HL-60/S4 treated with retinoic acid at 250 ng/mL for 4 days and 3 days (cell line): ENCODE measurements around the gene ADORA2A.

ENCODE experiments used
- in situ Hi-C: fragments of 300-500 bp; cut with MboI; formaldehyde crosslinking; loops from 2 replicates; pipeline ENCODE4 v1.7.0; 2022; ENCODE audit warnings: low sequenced_read_pairs

ADORA2A gene

DNA sequence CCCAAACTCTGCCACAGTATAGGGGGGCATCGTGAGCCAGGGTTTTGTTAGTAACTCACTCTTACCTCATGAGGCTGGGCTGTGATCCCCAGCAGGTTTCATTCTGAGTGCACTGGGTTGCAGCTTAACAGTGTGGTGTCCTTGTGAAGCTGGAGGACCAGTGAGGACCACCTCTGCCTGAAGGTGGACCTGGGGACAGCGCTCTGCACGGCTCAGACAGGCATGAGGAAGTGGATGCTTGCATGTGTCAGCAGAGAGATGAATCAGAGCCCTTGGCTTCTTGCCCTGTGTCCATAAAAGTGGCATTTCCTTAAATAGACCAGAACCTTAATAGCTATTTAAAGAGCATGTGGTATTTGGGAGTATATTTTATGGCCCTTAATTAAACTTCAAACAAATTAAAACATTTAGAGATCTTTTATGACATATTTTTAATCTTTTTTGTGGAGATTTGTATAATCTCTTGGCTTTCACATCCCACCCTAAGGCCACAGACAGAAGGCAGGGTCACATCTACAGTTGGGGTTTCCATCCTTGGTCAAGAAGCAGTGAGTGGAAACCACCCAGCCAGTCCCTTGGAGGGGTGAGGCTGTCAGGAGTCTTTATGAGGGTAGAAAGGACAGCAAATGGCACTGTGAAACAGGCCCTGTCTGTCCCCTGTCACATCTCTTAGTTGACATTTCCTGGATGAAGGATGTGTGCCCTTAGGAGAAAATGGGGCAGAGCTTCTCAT lies 24.8 kb upstream of the ADORA2A start:
- in situ Hi-C loops: no loop called here

DNA sequence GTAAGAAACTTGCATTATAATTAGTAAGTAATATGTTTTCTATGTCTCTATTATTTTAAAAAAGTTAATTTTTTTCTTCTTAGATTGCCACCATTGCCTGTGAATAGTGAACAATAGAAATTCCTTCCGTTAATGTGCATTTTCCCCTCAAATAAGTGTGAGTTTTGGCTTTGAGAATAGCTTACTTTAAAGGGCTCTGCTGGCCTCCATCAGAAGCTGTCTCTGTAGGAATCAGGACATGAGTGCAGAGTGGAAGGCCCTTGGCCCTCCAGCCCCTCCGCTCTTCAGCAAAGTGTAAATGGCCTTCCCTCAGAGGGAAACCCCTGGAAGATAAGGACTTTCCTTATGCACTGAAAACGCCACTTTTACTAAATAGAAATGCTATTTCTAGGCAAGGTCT lies 24.1 kb upstream of the ADORA2A start:
- in situ Hi-C loops: no loop called here

DNA sequence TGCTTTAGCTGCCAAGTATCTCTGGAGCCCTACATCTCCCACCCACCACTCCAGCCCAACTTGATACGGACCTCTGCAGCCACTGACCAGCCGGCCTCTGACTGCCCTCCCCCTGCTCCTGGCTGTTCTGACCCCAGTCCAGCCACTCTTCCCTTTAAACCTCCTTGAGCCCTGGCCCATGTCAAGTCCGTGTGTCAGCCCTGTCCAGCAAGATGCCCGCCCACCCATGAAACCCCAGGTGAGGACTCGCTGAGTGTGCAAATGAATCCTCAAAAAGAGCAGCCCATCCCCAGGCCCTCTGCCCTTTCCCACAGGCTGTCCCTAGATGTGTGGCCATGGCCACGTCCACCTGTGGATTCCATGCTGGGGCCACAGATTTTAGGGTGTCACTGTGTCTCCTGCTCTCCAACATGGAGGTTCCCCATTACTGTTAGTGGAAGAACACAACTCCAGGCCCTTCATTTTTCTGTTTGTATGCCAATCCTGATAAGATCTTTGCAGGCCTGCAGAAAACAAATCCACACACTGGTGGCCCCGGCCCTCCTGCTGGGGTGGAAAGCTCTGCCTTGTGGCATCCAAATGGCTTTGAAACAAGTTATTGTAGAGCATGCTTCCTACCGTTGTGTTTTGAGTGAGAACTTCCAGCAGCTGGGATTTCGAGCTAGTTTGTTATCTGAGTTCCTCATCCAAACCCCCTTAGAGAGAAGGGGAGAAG lies 22.7 kb upstream of the ADORA2A start:
- in situ Hi-C loops: no loop called here

DNA sequence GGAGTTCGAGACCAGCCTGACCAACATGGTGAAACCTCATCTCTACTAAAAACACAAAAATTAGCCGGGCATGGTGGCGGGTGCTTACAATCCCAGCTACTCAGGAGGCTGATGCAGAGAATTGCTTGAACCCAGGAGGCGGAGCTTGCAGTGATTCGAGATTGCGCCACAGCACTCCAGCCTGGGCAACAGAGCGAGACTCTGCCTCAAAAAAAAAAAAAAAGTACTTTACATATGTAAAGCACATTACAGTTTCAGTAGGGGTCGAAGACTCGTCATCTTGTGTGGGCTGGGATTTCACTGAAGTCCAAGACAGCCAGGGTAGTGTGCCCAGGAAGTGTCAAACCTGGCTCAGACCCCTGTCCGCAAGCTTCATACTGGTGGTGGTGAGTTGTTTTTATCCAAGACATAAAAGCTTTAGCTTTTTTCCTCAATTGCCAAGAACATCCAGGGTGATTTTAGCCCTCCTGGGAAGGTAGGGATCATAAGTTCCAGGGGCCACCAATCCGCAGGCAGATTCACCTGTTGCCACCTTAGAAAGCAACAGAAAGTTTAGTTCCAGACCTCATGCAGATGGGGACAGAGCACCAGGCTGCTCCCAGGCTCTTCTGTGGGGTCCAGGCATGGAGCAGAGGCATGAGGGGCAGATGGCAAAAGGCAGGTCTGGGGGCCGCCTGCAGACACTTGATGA lies 21.6 kb upstream of the ADORA2A start:
- in situ Hi-C loops: no loop called here

DNA sequence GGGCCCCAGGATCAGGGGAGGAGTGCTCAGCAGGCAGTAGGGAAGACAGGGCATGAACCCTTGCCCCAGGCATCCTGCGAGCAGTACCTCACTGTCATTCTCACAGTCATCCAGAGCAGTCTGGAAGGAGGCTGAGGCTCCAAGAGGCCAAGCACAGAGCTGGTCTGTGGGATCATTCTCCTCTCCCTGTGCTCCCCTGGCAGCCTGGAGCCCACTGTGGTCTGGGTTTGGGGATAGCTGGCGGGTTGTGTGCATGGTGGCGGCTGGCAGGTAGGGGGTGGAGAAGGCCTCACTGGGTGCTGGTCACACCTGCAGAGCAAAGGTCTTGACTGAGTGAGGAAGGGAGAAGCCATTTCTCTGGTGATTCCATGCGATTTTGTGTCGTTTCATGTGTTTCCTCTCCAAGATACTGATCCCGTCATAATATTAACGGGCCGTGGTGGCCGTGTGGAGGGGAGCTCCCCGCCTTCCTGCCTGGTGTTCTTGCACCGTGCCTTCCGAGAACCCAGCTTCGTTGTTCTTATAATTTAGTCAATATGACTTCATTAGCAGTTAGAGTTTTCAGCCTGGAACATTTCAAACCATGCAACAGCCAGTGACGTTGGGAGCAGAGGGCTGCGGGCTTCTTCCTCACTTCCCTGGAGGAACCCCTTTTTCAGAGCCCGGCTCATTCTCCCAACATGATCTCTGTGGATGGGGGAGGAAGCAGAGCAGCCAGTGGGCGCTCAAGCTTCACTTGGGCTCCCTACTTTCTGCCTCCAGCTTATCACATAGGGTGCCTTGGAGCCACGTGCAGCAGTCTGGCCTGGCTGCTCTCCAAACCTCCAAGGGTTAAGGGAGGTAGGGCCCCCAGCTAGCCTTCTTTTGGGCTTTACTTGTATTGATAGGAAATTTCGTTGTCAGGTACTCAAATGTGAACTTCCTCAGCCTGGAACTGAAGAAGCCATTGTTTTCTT lies 20.8 kb upstream of the ADORA2A start:
- in situ Hi-C loops: no loop called here

DNA sequence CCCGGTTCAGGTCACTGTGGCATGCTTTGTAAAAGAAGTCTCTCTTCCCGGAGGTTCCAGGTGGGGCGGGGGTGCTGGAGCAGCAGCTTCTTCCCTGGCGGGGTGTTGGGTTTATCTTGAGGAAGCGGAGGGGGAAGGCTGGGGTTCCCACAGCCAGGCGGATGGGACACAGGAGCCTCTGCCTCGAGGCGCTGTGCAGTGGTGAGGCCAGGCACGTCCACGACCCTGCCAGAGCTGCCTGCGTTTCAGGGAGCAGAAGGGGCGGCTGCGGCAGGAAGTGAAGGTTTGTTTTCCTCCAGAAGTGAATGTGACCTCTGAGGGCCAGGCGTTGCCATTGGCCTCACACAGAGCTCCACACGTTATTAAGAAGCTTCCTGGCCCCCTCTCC lies 20.1 kb upstream of the ADORA2A start:
- in situ Hi-C loops: no loop called here

DNA sequence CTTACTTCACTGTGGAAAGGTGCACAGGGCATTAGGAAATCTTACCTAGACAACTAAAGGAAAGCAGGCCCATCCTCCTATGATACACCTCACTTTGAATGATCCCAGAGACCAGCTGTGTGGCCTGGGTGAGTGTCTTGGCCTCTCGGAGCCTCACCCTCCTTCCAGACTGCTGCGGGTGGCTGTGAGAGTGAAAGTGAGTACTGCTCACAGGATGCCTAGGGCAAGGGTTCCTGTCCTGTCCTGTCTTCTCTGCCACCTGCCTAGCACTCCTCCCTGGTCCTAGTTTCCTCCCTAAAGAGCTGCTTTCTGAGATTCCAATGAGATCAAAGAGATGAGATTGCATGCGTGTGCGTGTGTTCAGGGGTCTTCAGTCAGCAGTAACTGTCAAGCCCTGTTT lies 19.5 kb upstream of the ADORA2A start:
- in situ Hi-C loops: no loop called here

DNA sequence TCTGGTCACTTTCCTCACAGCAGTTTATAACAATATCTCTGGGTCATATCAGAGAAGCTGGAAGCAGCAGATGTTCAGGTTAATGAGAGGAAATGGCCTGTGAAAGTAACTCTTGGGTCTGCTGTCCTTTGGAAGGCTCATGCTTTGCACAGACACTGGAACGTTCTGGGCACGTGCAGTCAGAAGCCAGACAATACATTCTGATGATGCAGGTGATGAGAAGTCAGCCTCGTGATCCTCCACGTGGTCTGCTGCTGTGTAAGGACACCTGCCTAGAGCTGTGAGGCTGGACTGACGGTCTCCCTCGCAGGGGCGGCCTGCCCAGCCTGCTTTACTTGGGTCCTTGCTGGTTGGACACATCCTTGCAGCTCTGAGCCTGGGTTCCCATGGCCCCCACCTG lies 18.8 kb upstream of the ADORA2A start:
- in situ Hi-C loops: no loop called here

DNA sequence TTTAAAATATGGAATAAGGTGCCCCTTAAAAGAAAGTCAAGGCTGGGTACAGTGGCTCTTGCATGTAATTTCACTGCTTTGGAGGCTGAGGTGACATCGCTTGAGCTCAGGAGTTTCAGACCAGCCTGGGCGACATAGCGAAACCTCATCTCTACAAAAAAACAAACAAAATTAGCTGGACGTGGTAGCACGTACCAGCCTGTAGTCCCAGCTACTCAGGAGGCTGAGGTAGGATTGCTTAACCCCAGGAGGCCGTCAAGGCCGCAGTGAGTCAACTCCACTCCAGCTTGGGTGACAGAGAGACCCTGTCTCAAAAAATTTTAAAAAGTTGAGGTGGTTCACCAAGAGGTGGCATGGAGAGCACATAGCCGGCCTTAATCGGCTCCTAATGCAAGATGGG lies 17.7 kb upstream of the ADORA2A start:
- in situ Hi-C loops: loop anchor here (10.0 kb wide), 1 partner anchor 115 kb away; no protein-coding TSS in a partner anchor

DNA sequence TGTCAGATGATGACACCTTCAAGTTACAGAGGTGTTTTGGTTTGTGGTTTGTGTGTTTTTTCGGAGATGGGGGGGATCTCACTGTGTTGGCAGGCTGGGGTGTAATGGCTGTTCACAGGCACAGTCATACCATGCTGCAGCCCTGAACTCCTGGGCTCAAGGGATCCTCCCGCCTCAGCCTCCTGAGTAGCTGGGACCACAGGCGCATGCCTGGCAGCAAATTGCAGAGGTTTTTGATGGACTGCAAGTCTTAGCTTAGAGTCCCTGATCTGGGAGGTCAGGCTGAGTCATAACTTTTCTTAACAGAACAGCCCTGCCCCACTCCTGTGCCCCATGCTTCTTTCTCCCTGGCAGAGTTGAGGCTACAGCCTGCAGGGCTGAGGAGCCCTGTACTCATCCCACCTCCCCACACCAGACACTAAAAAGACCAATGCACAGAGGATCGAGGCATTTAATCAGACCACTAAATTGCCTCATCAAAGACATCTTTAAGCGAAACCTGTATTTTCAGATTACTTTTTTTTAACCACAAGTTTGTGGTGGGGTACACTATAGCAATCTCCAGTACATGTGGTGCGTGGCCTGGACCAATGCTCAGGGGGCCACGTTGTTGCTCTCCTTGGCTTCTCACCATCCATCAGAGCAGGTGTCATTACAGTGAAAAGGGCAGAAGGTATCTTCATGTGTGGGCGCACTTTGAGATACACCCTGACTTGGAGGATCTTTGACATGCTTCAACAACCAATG lies 17.1 kb upstream of the ADORA2A start:
- in situ Hi-C loops: loop anchor here (10.0 kb wide), 1 partner anchor 115 kb away; no protein-coding TSS in a partner anchor

DNA sequence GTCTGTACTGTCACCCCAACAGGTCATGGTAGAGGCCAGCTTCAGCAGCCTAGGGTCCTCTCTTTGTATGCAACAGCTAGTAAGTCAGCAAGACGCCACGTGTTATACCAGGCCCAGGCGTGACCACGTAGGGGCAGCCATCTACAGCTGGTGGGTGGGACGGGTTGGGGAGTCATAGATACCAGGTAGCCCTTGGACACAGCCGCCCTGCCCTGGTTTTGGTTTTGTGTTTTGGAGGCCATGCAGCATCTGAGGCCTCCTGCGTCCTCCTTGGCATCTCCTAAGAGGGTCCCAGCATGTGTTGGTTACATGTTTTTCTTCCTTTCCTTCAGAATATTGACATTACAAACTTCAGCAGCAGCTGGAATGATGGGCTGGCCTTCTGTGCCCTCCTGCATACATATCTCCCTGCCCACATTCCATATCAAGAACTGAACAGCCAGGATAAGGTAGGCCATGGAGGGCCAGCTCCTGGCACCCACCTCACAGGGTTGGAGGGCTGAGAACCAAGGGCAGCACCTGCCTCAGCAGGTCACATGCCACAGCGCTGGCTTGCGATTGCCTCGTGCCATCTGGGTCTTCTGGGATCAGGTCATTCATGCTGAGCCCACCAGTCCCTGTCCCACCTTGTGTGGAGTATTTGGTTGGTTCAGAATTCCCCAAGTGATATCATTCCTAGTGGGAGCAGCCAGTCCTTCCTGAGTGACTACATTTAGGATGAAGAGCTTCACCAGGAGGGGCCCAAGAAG lies 16.0 kb upstream of the ADORA2A start:
- in situ Hi-C loops: loop anchor here (10.0 kb wide), 1 partner anchor 113 kb away; no protein-coding TSS in a partner anchor

DNA sequence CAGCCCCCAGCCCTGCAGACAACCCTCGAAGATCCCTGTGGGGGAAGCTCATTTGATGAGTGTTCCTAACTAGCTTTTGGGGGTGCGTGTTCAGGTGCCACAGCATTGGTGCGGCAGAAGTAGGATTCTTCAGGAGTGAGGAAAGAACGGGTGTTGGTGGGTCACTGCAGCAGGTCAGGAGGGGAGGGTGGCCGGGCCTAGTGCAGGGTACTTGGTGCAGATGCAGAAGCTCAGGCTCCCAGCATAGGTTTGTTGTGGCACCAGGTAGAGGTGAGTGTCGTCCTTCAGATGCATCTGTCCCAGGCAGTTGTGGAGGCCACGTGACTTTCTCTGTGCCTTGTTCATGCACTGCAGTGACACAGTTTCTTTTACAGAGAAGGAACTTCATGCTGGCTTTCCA lies 15.1 kb upstream of the ADORA2A start:
- in situ Hi-C loops: loop anchor here (10.0 kb wide), 1 partner anchor 113 kb away; no protein-coding TSS in a partner anchor

DNA sequence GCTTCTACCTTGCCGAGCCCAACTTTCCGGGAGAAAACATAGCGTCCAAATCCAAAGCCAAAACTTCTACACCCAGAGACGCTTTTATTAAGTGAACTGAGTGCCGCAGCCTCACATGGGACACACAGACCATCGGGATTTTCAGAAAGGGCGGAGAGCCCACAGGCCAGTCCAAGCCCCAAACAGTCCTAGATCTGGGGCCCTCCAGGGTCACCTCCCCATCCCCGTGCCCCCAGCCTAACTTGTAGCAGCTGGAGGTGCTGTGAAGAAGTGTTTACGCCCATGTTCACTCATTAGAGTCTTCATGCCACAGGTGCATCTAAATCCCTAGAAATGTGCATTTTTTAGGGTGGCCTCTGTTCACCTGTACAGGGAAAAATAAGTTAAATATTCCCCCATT lies 14.1 kb upstream of the ADORA2A start:
- in situ Hi-C loops: loop anchor here (10.0 kb wide), 1 partner anchor 112 kb away; no protein-coding TSS in a partner anchor

DNA sequence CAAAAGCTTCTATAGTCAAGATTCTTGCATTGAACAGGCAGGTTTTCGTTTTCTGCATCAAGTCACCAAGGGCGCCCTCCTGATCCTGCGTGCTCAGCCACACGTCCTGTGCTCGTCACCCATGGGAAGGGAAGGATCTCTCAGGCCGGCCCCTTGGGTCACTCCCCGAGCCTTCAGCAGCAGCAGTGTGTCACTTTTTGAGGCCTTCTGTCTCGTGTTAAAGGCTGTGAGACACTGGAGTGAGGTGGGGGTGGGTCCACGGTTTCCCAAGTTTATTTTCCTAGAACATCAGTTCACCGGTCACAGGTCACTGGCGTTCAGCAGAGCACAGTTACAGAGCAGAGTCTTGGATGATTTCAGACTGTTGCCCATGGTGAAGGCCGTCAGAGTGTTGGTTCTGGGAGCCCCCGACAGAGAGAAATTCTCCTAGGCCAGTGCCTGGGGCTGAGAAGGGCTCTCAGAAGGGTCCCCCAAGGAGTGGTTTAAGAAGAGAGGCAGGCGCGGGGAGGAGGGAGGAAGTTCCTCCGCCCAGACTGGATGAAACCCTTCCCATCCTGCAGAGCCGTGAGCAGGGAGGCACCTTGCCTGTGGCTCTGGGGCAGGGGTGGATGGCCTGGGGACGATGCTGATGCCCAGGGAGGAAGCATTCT lies 13.5 kb upstream of the ADORA2A start:
- in situ Hi-C loops: loop anchor here (10.0 kb wide), 1 partner anchor 111 kb away; no protein-coding TSS in a partner anchor

DNA sequence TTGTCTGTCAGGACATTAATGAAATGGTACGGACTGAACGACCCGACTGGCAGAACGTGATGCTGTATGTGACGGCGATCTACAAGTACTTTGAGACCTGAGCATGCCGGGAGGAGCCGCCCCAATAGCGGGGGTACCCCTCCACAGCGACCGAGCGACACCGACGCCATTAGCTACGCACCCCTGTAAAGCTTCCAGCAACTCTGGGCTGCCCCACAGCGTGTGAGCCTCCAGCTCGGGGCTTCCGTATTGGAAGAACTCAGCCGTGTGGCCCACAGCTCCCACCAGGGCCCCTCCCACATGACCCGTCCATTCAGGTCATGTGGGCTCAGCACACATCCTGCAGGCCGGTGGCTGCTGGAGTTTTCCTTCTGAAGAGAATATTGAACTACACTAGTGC lies 12.9 kb upstream of the ADORA2A start:
- in situ Hi-C loops: loop anchor here (10.0 kb wide), 1 partner anchor 110 kb away; no protein-coding TSS in a partner anchor

DNA sequence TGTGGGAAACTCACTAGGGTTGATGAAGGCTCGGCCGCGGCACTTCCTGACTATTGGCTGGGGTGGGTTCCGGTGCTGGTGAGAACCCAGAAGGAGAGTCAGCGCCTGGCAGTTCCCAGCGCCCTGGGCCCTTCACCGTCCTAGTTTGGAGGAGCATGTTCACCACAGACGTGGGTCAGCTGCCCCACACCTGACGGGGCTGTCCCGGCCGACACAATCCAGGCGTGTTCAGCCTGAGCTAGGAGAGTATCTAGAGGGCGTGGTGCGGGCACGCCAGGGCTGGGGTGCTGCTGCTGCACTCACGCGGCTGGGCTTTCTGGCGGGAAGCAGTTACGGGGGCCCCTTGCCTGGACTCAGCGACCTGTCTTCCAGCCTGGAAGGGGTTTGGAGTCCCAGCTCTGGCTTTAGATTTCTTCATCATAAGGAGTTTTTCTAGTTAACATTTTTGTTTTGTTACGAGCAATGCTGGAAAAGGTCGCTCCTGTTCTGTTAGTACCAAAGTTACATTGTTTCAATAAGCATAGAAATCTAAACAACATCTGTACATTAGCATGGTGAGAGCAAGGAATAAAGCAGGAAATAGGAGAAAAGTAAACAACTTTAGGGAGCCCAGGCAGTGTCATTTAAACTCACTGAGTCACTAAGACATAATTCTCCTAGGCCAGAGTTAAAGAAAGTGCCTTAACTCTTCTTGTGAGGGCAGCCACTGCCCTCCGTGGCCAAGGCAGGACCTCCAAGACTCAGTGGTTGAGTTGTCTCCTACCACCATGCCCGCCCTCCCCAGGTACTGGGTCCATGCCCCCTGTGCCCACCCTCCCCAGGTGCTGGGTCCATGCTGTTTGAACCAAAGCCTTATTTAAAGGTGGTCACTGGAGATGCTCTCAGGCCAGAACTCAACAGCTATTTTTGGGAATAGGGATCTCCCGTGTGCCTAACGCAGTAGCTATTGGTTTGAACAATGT lies 12.1 kb upstream of the ADORA2A start:
- in situ Hi-C loops: loop anchor here (10.0 kb wide), 1 partner anchor 110 kb away; no protein-coding TSS in a partner anchor

DNA sequence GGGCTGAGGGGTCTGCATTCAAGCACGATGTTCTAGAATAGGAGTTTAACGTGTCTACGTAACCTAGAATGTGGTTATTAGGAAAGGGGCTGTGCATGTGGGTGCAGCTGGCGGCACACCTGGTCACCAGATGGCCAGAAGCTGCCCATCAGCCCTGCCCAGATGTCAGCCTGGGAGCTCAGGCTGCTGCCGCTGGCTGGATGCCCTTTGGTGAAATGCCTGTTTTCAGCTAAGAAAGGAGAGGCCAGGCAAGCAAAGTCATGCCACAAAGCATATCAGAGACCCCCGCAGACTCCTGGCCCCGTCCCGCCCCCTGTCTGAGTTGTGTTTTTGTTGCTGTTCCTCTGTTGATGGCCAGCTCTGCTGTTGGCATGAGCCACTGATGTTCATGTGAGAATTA lies 11.3 kb upstream of the ADORA2A start:
- in situ Hi-C loops: loop anchor here (10.0 kb wide), 1 partner anchor 109 kb away; no protein-coding TSS in a partner anchor
